GM12872 (cell line): ENCODE data around the gene PEX3.

Source experiments
- CTCF ChIP-seq: IDR thresholded peaks from 3 replicates; pipeline ENCODE4 v1.5.1; 2011; ENCODE audit warnings: low read depth, mild to moderate bottlenecking, low read length, moderate library complexity; ENCODE audit not compliant: insufficient read depth

The PEX3 gene

GRCh38 chr6:143450453-143451371 lies at the start of gene PEX3, which contains the start of gene ADAT2:
Gene PEX3, plus strand, starts transcription at chr6:143450805. Its CDS starts 238 bp downstream, at chr6:143451043.
Gene ADAT2, minus strand, starts transcription at chr6:143450695. Its CDS starts 37 bp downstream, at chr6:143450658.
- no peak for TF ChIP-seq CTCF

DNA sequence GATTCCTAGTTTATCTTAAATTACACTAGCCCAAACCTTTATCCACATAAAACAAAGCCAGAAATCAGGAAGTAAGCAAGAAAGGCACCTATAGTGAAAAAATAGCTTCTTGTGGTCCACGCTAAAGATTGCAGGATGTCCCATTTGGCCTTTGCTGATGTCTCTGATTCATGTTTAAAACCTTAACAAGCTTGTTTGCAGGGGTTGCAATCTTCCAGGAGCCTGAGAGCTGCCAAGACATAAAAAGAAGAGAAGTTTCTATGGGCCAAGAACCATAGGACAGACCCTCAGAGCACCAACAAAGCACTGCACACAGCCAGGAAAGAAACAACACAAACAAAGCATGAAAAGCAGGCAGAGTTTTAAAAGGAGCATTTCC lies 49.5 kb upstream of the PEX3 start:
- no peak for TF ChIP-seq CTCF

DNA sequence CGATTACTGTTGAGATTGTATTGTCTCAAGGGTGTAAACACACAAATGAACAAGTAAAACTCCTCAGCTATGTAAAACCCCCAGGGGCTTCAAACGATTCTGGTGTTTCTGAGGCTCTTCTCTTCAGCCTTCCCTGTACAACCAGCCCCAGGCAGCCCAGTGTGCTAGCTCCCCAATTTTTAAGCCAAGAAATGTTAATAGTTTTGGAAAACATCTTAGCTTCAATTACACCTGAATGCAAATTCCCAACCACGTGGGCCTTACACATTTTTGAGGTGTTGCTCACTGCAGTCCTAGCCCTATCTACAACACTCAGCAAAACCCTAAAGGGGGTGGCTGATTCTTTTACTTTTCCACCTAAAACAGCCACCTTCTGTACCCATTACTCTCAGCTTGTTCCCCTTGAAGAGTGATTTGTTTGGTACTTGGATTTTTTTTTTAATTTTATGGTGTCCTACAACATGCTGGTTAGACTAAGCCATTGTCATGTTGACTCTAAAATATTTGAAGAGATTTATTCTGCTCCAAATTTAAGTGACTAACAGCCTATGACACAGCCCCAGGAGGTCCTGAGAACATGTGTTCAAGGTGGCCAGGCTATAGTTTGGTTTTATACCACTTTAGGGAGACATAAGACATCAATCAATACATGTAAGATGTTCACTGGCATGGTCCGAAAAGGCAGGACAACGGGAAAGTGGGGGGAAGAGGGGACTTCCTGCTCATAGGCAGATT lies 48.8 kb upstream of the PEX3 start:
- TF ChIP-seq CTCF = no peak

- TF ChIP-seq CTCF = no peak
These were observed 47.8 kb upstream of the PEX3 start for GRCh38 chr6:143402721-143403336.

DNA sequence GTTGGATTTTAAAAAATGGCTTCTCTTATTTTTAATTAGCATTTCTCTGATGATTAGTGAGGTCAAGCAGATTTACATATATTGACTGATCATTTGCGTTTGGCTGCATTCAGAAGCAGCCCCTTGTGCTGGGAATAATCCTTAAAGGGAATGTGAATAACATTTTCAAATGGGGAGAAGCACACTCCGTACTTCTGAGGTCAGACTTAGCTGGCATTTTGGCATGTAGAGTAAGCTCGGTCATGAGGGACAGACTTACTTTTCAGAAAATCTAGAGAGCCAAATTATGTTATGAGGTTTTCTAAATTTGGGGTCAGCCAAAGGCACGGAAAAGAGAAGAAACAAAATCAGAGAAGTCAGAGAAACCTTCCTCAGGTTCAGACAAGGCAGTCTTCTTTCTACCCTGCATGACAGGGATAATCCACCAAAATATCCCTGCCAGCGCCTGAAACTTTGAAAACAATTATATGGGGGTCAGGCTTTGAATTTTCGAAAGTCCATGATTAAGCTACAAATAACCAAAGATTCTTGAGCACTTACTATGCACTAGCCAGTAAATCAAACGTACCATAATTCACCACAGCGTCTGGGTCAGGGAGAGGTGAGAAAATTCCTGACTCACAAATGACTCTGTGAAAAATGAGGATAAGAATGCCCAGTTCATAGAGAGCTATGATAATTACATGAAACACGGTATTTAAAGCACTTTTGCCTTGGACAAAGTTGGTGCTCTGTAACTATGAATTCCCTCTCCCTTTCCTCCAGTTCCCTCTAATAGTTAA lies 45.0 kb upstream of the PEX3 start:
- no peak for TF ChIP-seq CTCF

- no peak for TF ChIP-seq CTCF
These were observed 43.9 kb upstream of the PEX3 start for GRCh38 chr6:143406673-143407072.
